Measurements from ENCODE around the gene TPST1.
"Not testable (repeated sequence)": the region's sequence is repeated elsewhere in the genome, so short reads cannot be mapped to it uniquely, and the experiment has no call there.

The TPST1 gene

DNA sequence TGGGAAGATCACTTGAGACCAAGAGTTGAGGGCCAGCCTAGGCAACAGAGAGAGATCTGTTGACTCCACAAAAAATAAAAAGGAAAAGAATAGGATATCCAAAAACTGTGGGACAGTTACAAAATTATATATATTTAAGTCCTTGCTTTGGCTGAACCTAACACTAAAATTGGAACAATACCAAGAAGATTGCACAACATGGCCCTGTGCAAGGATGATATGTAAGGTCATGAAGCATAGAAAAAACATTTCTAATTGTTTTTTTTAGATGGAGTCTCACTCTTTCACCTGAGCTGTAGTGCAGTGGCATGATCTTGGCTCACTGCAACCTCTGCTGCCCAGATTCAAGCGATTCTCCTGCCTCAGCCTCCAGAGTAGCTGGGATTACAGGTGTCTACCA is 139.0 kb downstream of the TPST1 start:
- peak; percentile 44 for DNase-seq

DNA sequence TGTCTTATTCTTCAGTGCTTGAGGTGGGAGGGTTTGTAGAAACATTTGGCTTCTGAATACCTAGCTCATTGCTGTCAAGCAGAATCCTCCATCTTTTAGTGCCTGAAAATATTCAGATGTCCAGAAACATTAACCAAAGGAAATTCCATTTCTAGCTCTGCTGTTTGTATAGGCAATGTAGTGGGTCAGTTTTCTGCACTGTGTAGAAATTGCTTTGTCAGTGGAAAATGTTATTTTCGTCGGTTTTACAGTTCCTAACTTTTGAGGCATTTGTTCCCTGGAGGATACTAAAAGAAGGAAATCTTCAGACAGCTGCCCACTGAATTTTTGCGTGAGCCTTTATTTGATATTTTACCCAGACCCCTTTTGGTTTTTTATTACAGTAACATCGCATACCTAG is 143.4 kb downstream of the TPST1 start:
- DNase-seq = no peak

DNA sequence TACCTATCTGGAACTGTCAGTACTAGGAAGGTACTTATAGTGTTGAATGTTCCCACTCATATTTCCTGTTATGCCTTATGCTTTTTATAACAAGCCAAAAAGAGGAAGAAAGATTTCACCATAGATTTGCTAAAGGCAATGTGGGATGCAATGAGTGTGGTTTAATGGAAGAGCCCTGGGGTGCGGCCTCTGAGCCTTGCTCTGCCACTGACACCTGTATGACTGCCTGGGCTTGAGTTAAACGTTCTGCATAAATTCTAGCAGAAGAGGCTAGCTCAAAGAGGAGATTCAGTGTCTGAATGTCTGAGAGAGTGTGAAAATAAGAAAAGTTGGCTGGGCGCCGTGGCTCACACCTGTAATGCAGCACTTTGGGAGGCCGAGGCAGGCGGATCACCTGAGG is 143.8 kb downstream of the TPST1 start:
- DNase-seq = peak; percentile 56

DNA sequence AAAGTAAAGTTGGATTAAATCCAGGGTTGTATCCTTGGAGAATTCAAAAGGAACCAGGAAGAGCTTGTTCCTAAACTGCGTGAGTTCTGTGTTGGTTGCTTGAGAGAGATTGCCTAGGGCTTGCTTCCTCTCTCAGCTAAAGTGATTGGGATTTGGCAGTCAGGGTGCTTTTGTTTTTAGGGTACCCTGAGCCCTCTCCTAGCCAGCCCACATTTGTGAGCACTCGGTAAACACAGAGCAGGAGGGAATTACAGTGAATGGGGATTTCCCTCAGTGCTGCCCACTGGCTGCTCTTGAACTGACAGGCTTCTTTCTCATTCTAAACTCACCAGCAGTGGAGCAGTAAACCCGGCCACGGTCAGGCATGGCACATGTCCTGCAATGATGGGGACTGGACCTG is 146.9 kb downstream of the TPST1 start:
- no peak for DNase-seq

DNA sequence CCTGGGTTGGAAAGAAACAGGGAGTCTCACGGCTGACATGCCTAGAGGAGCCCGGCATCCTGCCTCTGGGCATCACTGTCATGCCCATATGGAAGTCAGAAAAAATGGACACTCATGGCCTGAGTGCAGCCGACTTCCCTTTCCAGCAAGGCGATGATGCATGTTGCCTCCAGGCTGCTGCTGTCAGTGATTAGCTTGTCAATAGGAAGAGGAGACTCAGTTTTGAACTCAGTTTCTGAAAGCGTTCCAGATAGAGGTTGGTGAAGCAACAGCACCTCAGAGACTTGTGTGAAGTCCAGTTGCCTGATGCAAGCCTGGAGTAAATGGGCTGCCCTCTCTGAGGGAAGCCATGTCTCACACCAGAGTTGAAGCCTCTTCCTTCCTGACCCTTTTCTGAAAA is 148.4 kb downstream of the TPST1 start:
- DNase-seq = no peak

DNA sequence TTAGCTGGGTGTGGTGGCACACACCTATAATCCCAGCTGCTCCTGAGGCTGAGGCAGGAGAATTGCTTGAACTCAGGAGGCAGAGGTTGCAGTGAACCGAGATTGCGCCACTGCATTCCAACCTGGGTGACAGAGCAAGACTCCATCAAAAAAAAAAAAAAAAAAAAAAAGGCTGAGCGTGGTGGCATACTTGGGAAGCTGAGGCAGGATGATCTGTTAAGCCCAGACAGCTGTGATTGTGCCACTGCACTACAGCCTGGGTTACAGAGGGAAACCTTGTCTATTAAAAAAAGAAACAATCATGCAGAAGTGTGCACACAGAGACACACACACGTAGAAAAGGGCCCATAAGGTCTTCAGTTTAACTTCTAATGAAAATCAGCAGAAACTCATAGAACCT is 150.6 kb downstream of the TPST1 start:
- no peak for DNase-seq

DNA sequence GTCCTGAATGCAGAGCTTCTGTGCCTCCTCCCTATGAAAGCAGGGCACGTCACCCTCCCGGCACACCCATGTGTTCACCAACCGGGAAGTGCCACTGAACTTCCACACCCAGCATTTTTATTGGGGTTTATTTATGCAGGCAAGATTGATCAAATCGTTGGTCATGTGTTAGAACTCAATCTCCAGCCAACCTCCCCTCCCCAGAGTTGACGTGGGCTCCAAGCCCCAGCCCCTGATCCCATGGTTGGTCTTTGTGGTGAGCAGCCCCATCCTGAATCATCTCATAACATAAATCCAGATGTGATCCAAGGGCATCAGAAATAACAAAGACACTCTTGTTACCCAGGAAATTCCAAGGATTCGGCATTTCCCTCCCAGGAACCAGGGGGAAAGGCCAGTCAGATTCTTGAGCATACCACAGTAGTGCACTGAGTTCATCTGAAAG is 151.2 kb downstream of the TPST1 start:
- DNase-seq = no peak

DNA sequence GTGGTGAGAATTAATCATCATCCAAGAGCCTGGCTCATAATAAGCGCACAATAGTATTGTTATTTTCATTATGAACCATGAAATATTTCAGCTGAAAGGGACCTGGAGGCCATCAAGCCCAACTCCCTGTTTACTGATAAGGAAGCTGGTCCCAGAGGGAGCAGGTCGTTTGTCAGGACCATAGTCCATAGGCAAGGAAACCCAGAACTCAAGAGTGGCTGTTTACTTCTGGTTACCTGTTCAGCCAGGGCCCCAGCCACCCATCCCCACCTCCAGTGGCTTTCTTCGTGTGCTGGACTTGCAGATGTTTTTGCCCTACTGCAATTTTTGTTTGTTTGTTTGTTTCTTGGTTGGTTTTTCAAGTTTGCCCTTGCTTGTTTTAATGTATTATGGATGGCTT is 152.0 kb downstream of the TPST1 start:
- no peak for DNase-seq

DNA sequence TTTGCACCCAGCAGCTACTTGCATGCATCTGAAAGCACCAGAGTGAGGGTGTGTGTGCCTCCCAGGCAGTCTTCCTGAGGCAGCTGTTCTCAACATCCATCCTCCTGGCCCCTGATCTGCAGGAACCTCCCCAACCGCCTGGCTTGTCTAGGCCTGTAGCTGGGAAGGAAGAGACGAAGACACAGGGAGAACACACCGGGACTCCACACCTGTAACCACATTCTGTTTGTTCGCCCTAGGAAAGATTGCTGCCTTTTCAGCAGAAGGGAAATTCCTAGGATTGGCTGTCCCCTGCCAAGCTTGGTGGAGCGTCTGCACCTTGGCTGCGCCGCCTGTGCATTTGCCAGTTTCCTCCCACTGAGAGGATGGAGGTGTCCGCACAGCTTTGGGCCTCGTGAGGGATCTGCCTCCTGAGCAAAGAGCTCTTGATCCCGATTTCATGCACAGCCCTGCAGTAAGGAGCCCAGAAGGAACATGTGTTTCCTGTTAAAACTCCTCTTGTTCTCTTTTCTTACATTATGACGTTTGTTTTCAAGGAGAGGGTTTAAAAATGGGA is 154.6 kb downstream of the TPST1 start:
- no peak for DNase-seq

DNA sequence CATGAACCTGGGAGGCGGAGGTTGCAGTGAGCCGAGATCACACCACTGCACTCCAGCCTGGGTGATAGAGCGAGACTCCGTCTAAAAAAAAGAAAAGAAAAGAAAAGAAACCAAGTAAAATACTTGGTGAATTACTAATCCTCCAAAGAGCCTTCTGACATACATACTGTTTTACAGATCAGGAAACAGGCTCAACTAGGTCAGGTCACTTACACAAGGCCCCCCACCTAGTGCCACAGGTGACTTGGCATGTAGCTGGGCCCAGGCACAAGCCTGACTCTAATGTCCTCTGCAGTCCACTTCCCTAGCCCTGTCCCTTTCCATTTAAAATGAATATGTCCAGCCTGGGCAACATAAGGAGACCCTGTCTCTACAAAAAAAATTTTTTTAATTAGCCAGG is 157.0 kb downstream of the TPST1 start:
- DNase-seq = no peak

DNA sequence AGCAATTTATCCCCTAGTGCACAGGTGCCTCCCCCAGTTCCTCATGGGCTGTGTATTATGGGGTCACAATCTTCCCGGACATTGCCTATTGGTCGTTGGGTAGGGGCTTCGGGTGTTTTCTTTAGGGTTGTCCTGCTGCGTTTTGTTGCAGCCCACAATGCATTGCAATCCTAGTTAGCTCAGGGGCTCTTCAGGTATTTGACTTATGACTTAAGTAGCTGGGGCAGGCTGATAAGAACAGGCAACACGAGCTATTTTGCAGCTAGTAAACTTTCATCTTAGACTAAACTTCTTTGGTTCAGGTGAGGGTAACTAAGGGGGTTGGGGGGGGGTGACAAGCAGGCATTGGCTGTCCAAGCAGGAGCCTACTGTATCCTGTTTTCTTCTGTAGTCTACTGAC is 158.5 kb downstream of the TPST1 start:
- no peak for DNase-seq

DNA sequence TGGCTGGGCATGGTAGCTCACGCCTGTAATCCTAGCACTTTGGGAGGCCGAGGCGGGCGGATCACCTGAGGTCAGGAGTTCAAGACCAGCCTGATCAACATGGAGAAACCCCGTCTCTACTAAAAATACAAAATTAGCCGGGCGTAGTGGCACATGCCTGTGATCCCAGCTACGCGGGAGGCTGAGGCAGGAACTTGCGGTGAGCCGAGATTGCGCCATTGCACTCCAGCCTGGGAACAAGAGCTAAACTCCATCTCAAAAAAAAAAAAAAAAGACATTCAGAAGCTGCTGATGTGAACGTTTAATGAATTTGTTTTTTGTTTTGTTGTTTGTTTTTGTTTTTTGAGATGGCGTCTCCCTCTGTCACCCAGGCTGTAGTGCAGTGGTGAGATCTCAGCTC is 159.9 kb downstream of the TPST1 start:
- not testable (repeated sequence) for DNase-seq

DNA sequence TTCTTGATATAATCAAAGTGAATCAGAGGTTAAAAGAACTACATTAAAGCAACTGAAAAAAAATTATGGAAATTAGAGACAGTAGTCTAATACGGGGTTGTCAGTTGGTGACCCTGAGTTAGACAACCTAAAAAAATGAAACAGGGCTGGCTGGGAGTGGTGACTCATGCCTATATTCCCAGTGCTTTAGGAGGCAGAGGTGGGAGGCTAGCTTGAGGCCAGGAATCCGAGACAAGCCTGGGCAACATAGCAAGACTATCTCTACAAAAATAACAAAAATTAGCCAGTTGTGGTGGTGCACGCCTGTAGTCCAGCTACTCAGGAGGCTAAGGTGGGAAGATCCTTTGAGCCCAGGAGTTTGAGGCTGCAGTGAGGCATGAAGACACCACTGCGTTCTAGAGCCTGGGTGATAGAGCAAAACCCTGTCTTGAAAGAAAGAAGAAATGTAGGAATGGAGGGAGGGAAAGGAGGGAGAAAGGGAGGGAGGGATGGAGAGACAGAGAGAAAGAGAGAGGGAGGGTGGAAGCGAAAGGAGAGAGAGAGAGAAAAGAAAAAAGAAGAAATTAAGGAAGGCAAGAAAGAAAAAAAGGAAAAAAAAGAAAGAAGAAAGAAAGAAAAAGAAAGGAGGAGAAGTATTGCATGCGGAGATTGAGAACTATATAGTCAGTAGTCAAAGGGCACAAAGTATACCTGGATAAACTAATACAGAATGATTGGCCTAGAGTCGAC is 166.1 kb downstream of the TPST1 start:
- no peak for DNase-seq

DNA sequence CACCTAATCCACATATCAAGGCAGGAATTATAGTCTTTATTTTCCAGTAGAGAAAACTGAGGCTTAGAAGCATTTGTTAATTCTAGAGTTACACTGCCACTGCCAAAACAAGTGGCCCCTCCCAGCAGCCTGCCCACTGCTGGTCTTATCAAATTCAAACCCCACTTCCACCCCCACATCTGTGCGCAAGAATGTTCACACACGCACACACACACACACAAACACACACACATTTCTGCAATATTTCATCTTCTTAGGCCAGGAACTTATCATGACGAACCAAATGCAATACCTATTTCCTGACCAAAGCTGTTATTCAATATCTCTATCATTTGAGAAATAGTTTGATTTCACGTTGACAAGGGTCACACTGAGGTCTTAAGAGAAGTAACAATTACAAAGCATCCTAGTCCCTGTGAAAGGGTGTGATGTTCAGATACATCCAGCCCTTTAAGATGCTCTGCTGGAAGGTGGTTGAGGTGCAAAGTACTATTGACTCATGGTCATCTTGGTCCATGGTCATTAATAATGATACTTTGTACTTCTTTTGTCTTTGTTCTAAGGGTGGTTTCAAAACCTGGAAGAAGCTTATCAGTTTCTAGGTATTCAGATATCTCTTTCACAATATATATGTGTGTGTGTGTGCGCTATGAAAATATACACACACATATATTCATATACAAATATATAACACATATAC is 169.2 kb downstream of the TPST1 start:
- peak; percentile 81 for DNase-seq

DNA sequence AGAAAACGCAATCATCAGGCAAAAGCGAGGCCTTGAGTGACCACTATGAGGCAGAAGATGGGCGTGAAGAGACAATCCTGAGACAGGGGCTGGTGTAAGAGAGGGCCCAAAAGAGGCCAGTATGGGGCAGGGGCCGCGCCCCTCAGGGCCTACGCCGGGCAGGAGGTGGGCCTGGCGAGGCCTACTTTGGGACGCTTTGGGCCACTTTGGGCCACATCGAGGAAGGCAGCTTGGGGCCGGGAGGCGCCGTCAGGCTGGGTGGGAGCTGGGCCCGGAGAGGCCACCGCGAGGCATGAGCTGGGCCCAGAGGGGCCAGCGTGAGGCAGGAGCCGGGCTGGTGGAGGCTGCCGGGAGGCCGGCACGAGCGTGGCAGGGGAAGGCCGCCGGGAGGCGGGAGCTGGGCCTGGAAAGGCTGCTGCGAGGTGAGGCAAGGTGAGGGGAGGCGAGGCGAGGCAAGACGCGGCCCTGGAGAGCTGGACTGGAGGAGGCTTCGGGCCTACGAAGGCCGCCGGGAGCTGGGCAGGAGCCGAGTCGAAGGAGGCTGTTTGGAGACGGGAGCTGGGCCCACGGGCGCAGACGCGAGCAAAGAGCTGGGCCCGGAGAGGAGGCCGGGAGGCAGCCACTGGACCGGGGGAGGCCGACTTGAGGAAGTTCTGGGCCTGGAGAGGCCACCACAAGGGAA is 171.3 kb downstream of the TPST1 start:
- DNase-seq = no peak

DNA sequence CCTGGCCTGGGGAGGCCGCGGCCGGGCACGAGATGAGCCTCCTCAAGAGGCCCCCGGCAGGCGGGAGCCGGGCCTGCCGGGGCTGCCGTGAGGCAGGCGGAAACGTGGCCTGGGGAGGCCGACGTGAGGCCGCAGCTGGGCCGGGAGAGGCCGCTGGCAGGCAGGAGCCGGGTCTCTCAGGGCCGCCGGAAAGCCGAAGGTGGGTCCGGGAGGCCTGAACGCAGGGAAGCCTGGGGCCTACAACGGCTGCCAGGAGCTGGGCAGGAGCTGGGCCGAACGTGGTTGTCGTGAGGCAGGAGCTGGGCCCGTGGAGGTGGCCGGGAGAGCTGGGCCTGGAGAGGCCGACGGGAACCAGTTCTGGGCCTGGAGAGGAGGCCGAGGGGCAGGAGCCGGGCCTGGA is 171.9 kb downstream of the TPST1 start:
- DNase-seq = no peak

DNA sequence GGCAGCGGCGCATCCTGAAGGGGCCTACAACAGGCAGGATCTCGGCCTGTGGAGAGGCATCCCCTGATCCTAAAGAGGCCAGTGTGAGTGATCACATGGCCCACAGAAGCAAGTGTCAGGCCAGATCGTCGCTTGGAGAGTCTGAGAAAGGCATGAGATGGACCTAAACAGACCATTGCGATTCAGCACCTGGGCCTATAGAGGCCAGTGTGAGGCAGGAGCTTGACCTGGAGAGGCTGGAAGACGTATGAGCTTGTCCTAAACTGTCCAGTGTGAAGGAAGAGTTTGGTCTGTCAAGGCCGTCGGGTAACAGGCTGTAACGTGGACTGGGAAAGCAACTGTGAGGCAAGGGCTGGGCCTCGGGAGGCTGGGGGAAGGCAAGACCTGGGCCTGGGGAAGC is 172.6 kb downstream of the TPST1 start:
- DNase-seq = no peak

DNA sequence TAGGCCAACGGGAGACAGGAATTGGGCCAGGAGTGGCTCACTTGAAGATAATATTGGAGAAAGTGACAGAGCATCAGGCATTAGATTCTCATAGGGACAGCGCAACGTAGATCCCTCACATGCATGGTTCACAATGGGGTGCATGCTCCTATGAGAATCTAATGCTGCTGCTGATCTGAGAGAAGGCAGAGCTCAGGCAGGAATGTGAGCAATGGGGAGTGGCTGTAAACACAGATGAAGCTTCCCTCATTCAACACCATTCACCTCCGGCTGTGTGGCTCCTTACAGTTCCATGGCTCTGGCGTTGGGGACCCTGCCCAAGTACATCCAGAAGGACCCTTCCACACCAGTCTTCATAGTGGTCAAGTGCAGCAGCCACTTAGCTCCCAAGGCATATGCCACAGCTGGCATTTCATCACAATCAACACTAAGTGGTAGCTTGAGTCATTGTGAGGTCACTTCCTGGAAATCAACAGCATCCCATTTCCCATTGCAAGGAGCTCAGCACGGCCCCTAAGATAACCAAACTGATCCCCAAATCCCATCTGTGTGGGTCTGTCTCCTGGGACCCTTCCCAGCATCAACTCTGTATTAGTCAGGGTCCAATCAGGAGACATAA is 174.5 kb downstream of the TPST1 start:
- DNase-seq = no peak

DNA sequence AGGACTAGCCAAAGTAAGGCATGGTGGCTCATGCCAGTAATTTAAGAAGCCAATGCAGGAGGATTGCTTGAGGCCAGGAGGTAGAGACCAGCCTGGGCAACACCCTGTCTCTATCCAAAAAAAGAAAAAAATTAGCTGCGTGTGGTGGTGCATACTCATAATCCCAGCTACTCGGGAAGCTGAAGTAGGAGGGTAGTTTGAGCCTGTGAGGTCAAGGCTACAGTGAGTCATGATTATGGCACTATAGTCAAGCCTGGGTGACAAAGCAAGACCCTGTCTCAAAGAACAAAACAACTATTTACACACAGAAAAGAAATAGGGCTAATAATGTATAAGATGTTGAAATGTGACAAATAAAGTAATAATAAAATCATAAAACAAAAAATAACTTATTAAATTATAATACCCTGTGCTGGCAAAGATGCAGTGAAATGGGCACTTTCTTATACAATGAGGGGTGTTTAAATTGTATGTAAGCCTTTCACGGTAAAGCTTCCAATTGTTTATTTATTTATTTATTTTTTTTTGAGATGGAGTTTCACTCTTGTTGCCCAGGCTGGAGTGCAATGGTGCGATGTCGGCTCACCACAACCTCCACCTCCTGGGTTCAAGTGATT is 175.2 kb downstream of the TPST1 start:
- no peak for DNase-seq

DNA sequence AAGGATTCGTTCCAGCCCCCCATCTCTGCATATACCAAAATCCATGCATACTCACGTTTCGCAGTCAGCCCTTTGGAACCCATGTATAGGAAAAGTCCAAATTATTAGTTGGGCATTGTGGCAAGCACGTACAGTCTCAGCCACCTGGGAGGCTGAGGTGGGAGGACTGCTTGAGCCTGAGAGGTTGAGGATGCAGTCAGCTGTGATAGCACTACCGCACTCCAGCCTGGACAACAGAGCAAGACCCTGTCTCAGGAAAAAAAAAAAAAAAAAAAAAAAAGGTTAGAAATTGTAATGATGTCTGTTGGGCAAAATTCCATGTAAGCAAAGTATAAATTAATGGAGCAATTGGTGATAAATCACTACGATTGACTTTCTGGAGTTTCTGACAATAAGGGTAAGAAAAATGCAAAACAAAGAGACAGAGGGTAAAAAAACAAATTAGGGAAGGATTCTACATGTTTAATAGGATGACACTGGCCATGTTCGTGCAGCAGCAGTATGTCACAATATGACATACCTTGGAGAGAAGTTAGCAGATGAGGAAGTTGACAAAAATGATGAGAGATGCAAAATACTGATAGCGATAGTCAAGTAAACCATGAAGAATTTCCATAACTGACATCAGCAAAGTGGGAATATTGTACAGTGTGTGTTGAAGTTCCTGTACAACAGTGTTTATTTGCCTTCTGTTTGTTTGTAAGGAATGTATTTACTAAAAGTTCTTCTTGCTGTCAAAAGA is 177.2 kb downstream of the TPST1 start:
- DNase-seq = peak; percentile 36

DNA sequence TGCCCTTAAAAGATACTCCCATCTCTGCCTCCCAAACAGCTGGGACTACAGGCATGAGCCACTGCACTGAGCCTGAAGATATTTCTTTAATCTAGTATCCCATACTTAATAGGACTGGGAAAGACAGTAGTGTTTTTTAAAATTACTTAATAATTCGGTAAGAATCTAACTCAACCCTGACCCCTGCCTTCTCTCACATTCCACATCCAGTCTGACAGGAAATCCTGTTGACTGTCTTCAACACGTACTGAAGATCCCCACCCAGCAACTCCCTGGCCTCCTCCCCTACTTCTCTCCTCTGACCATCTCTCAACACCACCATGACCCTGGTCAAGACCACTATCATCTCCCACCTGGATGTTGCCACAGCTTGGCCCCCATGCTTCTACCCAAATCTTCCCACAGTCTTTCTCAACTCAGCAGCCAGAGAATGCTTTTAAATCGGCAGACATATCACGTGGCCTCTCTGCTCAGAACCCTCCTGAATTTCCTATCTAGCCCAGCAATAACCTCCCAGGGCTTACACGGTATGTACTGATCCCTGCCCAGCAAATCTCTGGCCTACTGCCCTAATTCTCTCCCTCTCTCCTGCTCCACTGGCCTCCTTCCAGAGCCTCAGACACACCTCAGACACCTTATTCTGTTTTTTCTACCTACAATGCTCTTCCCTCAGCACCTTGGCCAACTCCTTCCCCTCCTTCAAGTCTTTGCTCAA is 180.2 kb downstream of the TPST1 start:
- DNase-seq = not testable (repeated sequence)
